ENCODE measurements around the gene SMURF1. TPM values are rescaled to one million over a fixed set of nuclear protein-coding genes. Genes with fewer than 3 reads are reported as not detected.

SMURF1 gene
- total and polyA plus RNA-seq, 10 donors: 2.5 to 29.0 (median 21.0) TPM

DNA sequence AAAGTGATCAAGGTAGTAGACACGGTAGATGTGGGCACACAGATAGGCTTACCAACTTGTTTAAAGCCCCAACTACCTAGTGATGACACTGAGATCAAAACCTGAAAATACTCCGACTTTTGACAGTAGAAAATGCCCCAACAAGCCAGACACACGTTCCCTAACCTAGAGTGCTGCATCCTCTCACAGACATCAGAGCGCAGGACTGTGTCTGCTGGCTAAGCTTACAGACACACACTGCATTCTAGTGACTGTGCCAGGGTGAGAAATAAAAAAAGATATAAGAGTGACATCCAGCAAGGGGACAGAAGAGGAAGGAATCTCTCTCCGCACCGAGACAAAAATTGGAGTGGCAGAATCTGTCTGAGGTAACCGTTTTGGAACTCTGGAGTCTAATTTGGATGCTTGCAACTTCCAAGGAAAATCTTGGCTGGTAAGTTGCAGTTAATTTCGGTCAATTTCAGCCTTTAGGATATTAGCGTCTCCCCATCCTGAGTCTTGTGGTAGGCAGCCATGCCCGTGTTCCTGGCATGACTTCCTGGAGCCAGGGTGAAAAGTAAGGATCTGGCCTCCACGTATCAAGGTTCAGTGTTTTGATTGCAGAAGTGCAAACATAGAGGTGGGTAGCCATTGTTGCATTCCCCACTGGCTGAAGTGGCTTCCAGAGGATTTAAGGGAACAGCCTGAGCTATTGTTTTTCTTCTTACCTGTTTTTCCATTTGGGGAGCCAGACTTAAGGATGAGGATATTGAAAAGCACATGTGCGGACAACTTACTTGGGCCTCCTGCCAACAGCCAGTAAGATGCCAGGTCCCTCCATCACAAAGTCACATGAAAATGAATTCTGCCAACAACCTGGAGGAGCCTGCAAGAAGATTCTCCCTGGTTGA lies 124.1 kb downstream of the SMURF1 start:
- no peaks in the 10 kb centered on the region for H3K9me3 ChIP-seq
- DNase-seq: no peak
- TF ChIP-seq POLR2A (IDR thresholded peaks at IDR 0.05): no peak
- TF ChIP-seq, protein P1, sequence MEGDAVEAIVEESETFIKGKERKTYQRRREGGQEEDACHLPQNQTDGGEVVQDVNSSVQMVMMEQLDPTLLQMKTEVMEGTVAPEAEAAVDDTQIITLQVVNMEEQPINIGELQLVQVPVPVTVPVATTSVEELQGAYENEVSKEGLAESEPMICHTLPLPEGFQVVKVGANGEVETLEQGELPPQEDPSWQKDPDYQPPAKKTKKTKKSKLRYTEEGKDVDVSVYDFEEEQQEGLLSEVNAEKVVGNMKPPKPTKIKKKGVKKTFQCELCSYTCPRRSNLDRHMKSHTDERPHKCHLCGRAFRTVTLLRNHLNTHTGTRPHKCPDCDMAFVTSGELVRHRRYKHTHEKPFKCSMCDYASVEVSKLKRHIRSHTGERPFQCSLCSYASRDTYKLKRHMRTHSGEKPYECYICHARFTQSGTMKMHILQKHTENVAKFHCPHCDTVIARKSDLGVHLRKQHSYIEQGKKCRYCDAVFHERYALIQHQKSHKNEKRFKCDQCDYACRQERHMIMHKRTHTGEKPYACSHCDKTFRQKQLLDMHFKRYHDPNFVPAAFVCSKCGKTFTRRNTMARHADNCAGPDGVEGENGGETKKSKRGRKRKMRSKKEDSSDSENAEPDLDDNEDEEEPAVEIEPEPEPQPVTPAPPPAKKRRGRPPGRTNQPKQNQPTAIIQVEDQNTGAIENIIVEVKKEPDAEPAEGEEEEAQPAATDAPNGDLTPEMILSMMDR (IDR thresholded peaks at IDR 0.05 in 8 of 11, conservative IDR thresholded peaks at IDR 0.05 in 3 of 11): no peak
- no peak for TF ChIP-seq POLR2AphosphoS5 (IDR thresholded peaks at IDR 0.05)

DNA sequence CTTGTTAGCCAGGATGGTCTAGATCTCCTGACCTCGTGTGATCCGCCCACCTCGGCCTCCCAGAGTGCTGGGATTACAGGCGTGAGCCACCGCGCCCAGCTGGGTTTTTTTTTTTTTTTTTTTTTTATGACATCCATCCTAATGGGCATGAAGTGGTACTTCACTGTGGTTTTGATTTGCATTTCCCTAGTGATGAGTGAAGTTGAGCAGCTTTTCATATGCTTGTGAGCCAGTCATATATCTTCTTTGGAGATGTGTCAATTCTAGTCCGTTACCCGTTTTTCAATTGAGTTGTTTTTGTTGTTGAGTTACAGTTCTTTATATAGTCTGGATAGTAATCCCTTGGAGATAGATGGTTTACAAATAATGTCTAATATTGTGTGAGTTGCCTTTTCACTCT lies 127.7 kb downstream of the SMURF1 start:
- H3K36me3 ChIP-seq: peaks cover 0 to 83% (median 66%) of the 10 kb centered on the region in 6 donors
- 85 to 95% (median 92%) methylated on average over 8 of the region's 8 CpGs for WGBS, 5 donors

More for the DNA sequence above, 124.1 kb downstream of the SMURF1 start:
- WGBS, 5 donors: 93 to 97% (median 95%) methylated on average over 12 of the region's 12 CpGs
- Histone ChIP-seq H3K36me3 (peaks cover 0 to 52% (median 31%) of the 10 kb centered on the region in 6 donors), H3K27me3 (replicated peaks in 1 of 7) (no peaks in the 10 kb centered on the region), H3K4me1 (peaks cover 0 to 8% (median 2%) of the 10 kb centered on the region in 6 donors), H3K4me3 (no peak overlapping the region), H3K27ac (no peak overlapping the region)
- intact Hi-C loops (cut with DNase I; ENCODE audit: low total_unique reads): no loop called here

DNA sequence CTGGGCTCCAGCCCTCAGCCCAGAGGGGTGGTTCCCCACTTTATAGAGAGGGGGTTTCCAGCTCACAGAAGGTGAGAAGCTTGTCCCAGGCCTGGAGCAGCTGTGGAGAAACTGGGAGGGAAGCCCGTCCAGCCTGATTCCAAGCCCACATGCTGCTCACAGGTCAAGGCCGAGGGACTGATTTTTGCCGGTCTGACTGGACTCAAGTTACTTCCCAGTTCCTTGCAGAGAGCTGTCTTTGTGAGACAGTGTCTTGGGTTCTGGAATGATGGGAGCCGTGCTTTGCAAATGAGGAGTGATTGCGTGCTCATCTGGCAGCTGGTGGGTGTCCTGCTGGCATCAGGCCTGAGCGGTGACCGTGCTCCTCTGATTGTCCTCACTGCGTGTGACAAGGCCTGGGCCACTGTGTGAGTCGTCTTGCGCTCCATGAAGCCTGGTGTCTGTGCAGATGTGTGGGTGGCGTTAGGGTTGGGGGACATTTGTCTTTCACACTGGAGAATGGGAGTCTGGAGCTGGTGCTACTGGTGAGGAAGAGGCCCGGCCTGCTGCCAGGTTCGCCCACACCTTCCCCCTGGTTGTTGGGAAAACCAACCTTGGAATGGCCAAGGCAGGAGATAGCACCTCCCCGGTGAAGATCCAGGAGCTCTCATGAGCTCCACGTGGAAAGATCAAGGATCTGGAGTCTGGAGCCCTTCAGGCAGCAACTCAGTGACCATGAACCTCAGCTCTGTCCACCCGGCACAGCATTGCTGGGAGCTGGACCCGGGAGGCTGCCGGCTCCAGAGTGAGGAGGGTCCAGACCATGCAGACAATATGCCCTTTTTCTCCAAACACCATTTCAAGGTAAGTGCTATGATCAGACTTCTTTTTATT lies 129.6 kb downstream of the SMURF1 start:
- H3K27me3 ChIP-seq (replicated peaks in 1 of 7): no peaks in the 10 kb centered on the region
- WGBS, 5 donors: 95 to 97% (median 96%) methylated on average over 17 to 18 of the region's 18 CpGs
- peaks cover 0 to 88% (median 71%) of the 10 kb centered on the region in 6 donors for H3K36me3 ChIP-seq
- H3K9me3 ChIP-seq: no peaks in the 10 kb centered on the region
- no peak overlapping the region for H3K4me3 ChIP-seq
- H3K4me1 ChIP-seq: peaks cover 0 to 4% (median 0%) of the 10 kb centered on the region in 6 donors
- no peak for DNase-seq
- TF ChIP-seq, protein P1 (IDR thresholded peaks at IDR 0.05 in 8 of 11, conservative IDR thresholded peaks at IDR 0.05 in 3 of 11): no peak
- TF ChIP-seq POLR2A (IDR thresholded peaks at IDR 0.05): no peak
- peak in 1 of 3 donors; percentile 37 for TF ChIP-seq POLR2AphosphoS5 (IDR thresholded peaks at IDR 0.05)
- H3K27ac ChIP-seq: no peak overlapping the region
- intact Hi-C loops (cut with DNase I; ENCODE audit: low total_unique reads): no loop called here

More for the DNA sequence above, 127.7 kb downstream of the SMURF1 start:
- no peaks in the 10 kb centered on the region for H3K27me3 ChIP-seq (replicated peaks in 1 of 7)
- no peak overlapping the region for H3K4me3 ChIP-seq
- DNase-seq: no peak
- peaks cover 0 to 4% (median 0%) of the 10 kb centered on the region in 6 donors for H3K4me1 ChIP-seq
- no peak overlapping the region for H3K27ac ChIP-seq
- TF ChIP-seq POLR2AphosphoS5 (IDR thresholded peaks at IDR 0.05) (no peak), POLR2A (IDR thresholded peaks at IDR 0.05) (no peak)
- TF ChIP-seq, protein P1 (IDR thresholded peaks at IDR 0.05 in 8 of 11, conservative IDR thresholded peaks at IDR 0.05 in 3 of 11): no peak
- no peaks in the 10 kb centered on the region for H3K9me3 ChIP-seq
- intact Hi-C loops (cut with DNase I; ENCODE audit: low total_unique reads): no loop called here
